HL-60 (cell line): ENCODE results near the gene ADPRS.

Source experiments
- DNase-seq, 2 experiments: peaks; one replicate each; pipeline ENCODE4 v3.0.0-alpha.2; 2010 to 2020; ENCODE audit warnings: low read depth in 1 of 2, low spot score in 1 of 2
- H3K27ac ChIP-seq: fragments of 250-450 bp; sonication (Bioruptor Pico); replicated peaks from 2 replicates; pipeline ENCODE4 v1.5.1; 2020; ENCODE audit warnings: mild to moderate bottlenecking, moderate library complexity
- H3K27me3 ChIP-seq: fragments of 250-450 bp; sonication (Bioruptor Pico); 2 replicates; pipeline ENCODE4 v1.5.1; 2021; ENCODE audit warnings: mild to moderate bottlenecking, moderate library complexity; ENCODE audit not compliant: insufficient read depth, poor library complexity, severe bottlenecking
- H3K4me3 ChIP-seq: replicated peaks from 2 replicates; pipeline ENCODE4 v1.5.1; 2011; ENCODE audit warnings: mild to moderate bottlenecking, control low read depth, low read length; ENCODE audit not compliant: insufficient read depth
- GABPA ChIP-seq: IDR thresholded peaks from 2 replicates; pipeline ENCODE4 v1.6.1; 2012; ENCODE audit warnings: low read depth
- POLR2AphosphoS5 ChIP-seq: IDR thresholded peaks from 2 replicates; pipeline ENCODE4 v1.6.1; 2012; ENCODE audit warnings: low read depth
- SPI1 ChIP-seq: IDR thresholded peaks from 2 replicates; pipeline ENCODE4 v1.6.1; 2012; ENCODE audit warnings: low read depth, mild to moderate bottlenecking, borderline replicate concordance
- TF ChIP-seq, protein P1 (sequence below): IDR thresholded peaks from one replicate; pipeline ENCODE4 v1.5.1; 2011; ENCODE audit warnings: low read length, control low read depth, inconsistent platforms; ENCODE audit not compliant: insufficient read depth
- TF ChIP-seq, protein P2 (sequence below): IDR thresholded peaks from 2 replicates; pipeline ENCODE4 v1.6.1; 2012; ENCODE audit warnings: low read depth; ENCODE audit not compliant: insufficient replicate concordance

The ADPRS gene

DNA sequence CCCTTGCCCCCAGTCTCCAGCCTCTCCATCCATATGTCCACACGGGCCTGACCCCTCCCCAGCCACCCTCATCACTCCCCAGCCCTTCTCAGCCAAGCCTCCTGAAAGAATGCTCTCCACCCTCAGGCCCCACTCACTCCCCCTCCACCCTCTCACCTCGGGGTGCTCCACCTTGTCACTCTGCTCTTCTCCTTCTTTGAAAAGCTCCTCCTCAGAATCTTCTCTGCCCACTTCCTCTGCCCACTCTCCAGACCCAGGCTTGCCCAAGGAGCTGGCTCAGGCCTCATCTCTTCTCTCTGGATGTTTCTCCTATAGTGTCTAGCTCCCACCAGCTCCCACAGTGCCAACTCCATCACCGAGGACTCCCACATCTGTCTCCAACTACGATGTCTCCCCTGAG is 22.5 kb downstream of the ADPRS start:
- no peak overlapping the region for H3K4me3 ChIP-seq
- TF ChIP-seq, protein P1, sequence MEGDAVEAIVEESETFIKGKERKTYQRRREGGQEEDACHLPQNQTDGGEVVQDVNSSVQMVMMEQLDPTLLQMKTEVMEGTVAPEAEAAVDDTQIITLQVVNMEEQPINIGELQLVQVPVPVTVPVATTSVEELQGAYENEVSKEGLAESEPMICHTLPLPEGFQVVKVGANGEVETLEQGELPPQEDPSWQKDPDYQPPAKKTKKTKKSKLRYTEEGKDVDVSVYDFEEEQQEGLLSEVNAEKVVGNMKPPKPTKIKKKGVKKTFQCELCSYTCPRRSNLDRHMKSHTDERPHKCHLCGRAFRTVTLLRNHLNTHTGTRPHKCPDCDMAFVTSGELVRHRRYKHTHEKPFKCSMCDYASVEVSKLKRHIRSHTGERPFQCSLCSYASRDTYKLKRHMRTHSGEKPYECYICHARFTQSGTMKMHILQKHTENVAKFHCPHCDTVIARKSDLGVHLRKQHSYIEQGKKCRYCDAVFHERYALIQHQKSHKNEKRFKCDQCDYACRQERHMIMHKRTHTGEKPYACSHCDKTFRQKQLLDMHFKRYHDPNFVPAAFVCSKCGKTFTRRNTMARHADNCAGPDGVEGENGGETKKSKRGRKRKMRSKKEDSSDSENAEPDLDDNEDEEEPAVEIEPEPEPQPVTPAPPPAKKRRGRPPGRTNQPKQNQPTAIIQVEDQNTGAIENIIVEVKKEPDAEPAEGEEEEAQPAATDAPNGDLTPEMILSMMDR = no peak
- TF ChIP-seq GABPA (no peak), SPI1 (no peak), POLR2AphosphoS5 (no peak)
- no peaks in the 10 kb centered on the region for H3K27me3 ChIP-seq
- H3K27ac ChIP-seq = no peak overlapping the region
- no peak for DNase-seq

DNA sequence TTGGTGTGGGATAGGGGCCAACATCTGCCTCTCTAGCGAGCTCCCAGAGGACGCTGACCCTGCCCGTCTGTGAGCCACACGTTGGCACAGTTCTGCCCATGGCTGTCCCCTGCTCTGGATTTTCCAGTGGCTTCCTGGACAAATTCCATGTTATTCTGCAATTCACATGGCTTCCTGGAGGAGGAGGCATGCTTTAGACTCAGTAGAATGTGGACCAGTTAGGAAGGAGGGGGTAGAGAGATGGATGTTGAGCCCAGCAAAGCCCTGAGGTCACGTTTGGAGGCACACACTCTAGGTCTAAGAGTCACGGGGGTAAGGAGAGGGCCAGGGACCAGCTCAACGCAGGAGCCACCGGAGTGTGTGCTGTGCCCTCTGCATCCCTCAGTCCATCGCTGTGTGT is 24.1 kb downstream of the ADPRS start:
- TF ChIP-seq POLR2AphosphoS5 = no peak
- TF ChIP-seq, protein P1 = no peak
- TF ChIP-seq, protein P2, sequence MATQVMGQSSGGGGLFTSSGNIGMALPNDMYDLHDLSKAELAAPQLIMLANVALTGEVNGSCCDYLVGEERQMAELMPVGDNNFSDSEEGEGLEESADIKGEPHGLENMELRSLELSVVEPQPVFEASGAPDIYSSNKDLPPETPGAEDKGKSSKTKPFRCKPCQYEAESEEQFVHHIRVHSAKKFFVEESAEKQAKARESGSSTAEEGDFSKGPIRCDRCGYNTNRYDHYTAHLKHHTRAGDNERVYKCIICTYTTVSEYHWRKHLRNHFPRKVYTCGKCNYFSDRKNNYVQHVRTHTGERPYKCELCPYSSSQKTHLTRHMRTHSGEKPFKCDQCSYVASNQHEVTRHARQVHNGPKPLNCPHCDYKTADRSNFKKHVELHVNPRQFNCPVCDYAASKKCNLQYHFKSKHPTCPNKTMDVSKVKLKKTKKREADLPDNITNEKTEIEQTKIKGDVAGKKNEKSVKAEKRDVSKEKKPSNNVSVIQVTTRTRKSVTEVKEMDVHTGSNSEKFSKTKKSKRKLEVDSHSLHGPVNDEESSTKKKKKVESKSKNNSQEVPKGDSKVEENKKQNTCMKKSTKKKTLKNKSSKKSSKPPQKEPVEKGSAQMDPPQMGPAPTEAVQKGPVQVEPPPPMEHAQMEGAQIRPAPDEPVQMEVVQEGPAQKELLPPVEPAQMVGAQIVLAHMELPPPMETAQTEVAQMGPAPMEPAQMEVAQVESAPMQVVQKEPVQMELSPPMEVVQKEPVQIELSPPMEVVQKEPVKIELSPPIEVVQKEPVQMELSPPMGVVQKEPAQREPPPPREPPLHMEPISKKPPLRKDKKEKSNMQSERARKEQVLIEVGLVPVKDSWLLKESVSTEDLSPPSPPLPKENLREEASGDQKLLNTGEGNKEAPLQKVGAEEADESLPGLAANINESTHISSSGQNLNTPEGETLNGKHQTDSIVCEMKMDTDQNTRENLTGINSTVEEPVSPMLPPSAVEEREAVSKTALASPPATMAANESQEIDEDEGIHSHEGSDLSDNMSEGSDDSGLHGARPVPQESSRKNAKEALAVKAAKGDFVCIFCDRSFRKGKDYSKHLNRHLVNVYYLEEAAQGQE = no peak
- no peak for TF ChIP-seq GABPA
- no peak for TF ChIP-seq SPI1
- DNase-seq = no peak
- no peak overlapping the region for H3K27ac ChIP-seq
- H3K27me3 ChIP-seq = no peaks in the 10 kb centered on the region
- no peak overlapping the region for H3K4me3 ChIP-seq

DNA sequence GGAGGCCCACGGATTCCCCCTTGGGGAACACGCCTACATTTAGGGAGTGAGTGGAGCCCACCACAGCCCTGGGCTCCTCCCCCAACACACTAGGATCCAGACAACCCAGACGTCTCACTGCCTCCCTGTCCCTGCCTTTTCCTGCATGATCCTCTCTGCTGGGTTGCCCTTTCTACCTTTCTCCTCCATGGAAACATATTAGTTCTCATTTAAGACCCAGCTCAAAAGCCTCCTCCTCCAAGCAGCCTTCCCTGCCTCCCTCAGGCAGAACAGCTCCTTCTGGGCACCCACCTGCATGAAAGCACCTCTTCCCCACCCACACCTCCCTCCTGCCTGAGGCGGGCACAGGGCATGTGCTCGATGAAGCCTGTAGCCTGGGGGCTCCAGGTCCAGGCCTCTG is 25.7 kb downstream of the ADPRS start:
- DNase-seq = no peak
- no peak overlapping the region for H3K4me3 ChIP-seq

More for the DNA sequence above, 25.7 kb downstream of the ADPRS start:
- no peaks in the 10 kb centered on the region for H3K27me3 ChIP-seq
- no peak overlapping the region for H3K27ac ChIP-seq
- TF ChIP-seq, protein P1 = no peak
- TF ChIP-seq GABPA (no peak), POLR2AphosphoS5 (no peak), SPI1 (no peak)
- TF ChIP-seq, protein P2 = no peak
